ENCODE results near the gene ZKSCAN1.

ZKSCAN1 gene

DNA sequence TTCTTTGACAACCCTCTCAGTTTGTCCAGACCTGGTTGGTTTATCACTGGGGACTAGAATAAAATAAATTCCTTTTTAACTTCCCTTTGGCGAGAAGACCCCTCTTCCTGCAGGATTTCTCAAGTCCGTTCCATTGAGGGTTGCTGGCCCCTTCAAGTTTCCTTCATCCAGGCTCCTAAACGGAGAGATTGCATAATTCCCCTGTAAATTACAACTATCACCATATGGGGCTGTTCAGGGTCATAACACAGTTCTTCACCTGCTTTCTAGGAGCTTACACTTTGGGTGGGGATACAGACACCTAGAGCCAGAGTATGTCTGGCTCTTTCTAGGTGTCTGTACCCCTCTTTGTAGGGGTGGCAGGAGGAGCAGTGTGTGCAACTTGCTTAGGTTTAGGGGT, 70.1 kb downstream of the ZKSCAN1 start:
- no peak overlapping the region for H3K4me3 ChIP-seq (ENCODE audit: low read depth, low read length, poor library complexity, severe bottlenecking)

DNA sequence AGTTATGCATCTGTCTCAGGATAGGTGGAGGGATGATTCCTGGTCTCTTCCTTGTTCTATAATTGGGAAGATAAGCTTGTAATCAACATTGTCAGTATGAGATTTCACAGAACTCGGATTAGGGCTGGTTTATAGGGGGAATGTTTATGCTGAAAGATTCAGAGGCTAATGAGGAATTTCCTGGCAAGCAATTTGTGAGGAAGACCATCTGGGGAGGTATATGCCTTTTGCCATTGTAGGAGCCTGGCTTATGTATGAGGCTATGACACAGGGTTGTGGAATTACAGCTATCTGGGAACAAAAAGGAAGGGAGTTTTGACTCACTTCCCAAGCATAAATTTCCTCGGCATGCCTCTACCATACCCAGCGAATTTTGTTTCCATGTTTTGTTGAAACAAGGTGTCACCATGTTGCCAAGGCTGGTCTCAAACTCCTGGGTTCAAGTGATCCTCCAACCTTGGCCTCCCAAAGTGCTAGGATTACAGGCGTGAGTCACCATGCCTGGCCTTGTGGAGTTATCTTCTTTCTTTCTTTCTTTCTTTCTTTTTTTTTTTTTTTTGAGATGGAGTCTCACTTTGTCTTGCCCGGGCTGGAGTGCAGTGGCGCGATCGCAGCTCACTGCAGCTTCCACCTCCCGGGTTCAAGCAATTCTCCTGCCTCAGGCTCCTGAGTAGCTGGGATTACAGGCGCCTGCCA, 71.8 kb downstream of the ZKSCAN1 start:
- no peak overlapping the region for H3K4me2 ChIP-seq (ENCODE audit: low read length)
- H3K36me3 ChIP-seq (ENCODE audit: insufficient read depth, low read length) = peaks cover 21% of the 10 kb centered on the region
- H3K27ac ChIP-seq (ENCODE audit: low read depth, low read length, poor library complexity, severe bottlenecking) = no peak overlapping the region
- H3K9me2 ChIP-seq (ENCODE audit: low read depth, low read length) = no peaks in the 10 kb centered on the region
- H3K4me3 ChIP-seq (ENCODE audit: low read depth, low read length, poor library complexity, severe bottlenecking) = no peak overlapping the region
- TF ChIP-seq, protein P1, sequence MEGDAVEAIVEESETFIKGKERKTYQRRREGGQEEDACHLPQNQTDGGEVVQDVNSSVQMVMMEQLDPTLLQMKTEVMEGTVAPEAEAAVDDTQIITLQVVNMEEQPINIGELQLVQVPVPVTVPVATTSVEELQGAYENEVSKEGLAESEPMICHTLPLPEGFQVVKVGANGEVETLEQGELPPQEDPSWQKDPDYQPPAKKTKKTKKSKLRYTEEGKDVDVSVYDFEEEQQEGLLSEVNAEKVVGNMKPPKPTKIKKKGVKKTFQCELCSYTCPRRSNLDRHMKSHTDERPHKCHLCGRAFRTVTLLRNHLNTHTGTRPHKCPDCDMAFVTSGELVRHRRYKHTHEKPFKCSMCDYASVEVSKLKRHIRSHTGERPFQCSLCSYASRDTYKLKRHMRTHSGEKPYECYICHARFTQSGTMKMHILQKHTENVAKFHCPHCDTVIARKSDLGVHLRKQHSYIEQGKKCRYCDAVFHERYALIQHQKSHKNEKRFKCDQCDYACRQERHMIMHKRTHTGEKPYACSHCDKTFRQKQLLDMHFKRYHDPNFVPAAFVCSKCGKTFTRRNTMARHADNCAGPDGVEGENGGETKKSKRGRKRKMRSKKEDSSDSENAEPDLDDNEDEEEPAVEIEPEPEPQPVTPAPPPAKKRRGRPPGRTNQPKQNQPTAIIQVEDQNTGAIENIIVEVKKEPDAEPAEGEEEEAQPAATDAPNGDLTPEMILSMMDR (IDR thresholded peaks at IDR 0.05; ENCODE audit: low read length) = no peak
- no peak for TF ChIP-seq EZH2 (IDR thresholded peaks at IDR 0.05; ENCODE audit: borderline replicate concordance, low read length)
- H2AFZ ChIP-seq (ENCODE audit: low read length) = no peak overlapping the region
- no peak overlapping the region for H3K9ac ChIP-seq (ENCODE audit: low read length)
- no peaks in the 10 kb centered on the region for H3K79me2 ChIP-seq (ENCODE audit: insufficient read depth, low read length)
- H3K27me3 ChIP-seq (ENCODE audit: insufficient read depth, low read length) = no peaks in the 10 kb centered on the region
- peaks cover 21% of the 10 kb centered on the region for H3F3A ChIP-seq (ENCODE audit: insufficient read depth, low read length)
- H3K4me1 ChIP-seq (ENCODE audit: insufficient read depth, low read length, severe bottlenecking) = peaks cover 30% of the 10 kb centered on the region
- H4K20me1 ChIP-seq (ENCODE audit: insufficient read depth, low read length) = no peaks in the 10 kb centered on the region
- H3K9me3 ChIP-seq (ENCODE audit: low read length) = no peaks in the 10 kb centered on the region

More for the DNA sequence above, 70.1 kb downstream of the ZKSCAN1 start:
- peaks cover 6% of the 10 kb centered on the region for H3K79me2 ChIP-seq (ENCODE audit: insufficient read depth, low read length)
- H2AFZ ChIP-seq (ENCODE audit: low read length) = no peak overlapping the region
- H4K20me1 ChIP-seq (ENCODE audit: insufficient read depth, low read length) = no peaks in the 10 kb centered on the region
- no peak overlapping the region for H3K27ac ChIP-seq (ENCODE audit: low read depth, low read length, poor library complexity, severe bottlenecking)
- H3K9me3 ChIP-seq (ENCODE audit: low read length) = no peaks in the 10 kb centered on the region
- peaks cover 39% of the 10 kb centered on the region for H3K4me1 ChIP-seq (ENCODE audit: insufficient read depth, low read length, severe bottlenecking)
- no peak overlapping the region for H3K4me2 ChIP-seq (ENCODE audit: low read length)
- no peaks in the 10 kb centered on the region for H3K9me2 ChIP-seq (ENCODE audit: low read depth, low read length)
- no peaks in the 10 kb centered on the region for H3K27me3 ChIP-seq (ENCODE audit: insufficient read depth, low read length)
- peaks cover 14% of the 10 kb centered on the region for H3F3A ChIP-seq (ENCODE audit: insufficient read depth, low read length)
- peaks cover 4% of the 10 kb centered on the region; the same call in 1 of the 2 replicates for H3K36me3 ChIP-seq (ENCODE audit: insufficient read depth, low read length)
- H3K9ac ChIP-seq (ENCODE audit: low read length) = no peak overlapping the region
- TF ChIP-seq, protein P1 (IDR thresholded peaks at IDR 0.05; ENCODE audit: low read length) = no peak
- no peak for TF ChIP-seq EZH2 (IDR thresholded peaks at IDR 0.05; ENCODE audit: borderline replicate concordance, low read length)

DNA sequence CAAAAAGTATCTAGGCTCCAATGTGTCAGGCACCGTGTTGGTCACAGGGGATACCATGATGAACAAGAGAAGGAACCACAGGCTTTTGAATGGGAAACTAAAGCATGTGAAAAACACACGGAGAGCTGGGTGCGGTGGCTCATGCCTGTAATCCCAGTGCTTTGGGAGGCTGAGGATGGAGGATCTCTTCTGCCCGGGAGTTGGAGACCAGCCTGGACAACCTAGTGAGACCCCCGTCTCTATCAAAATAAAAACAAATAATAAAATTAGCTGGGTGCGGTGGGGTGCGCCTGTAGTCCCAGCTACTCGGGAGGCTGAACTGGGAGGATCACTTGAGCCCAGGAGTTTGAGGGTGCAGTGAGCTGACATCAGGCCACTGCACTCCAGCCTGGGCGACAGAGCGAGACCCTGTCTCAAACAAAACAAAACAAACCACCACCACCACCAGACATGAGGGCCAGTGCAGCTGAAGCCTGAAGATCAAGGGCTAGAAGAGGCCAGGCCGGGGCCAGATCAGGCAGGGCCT, 72.8 kb downstream of the ZKSCAN1 start:
- Histone ChIP-seq H3K36me3 (ENCODE audit: insufficient read depth, low read length) (peaks cover 30% of the 10 kb centered on the region), H2AFZ (ENCODE audit: low read length) (peak overlapping the region; percentile 36; the same call in 1 of the 2 replicates), H3K4me3 (ENCODE audit: low read depth, low read length, poor library complexity, severe bottlenecking) (peak overlapping the region; percentile 76), H3F3A (ENCODE audit: insufficient read depth, low read length) (peaks cover 24% of the 10 kb centered on the region), H3K9ac (ENCODE audit: low read length) (peak overlapping the region; percentile 88), H3K4me2 (ENCODE audit: low read length) (peak overlapping the region; percentile 92), H3K27ac (ENCODE audit: low read depth, low read length, poor library complexity, severe bottlenecking) (peak overlapping the region; percentile 65), H3K27me3 (ENCODE audit: insufficient read depth, low read length) (no peaks in the 10 kb centered on the region), H3K4me1 (ENCODE audit: insufficient read depth, low read length, severe bottlenecking) (peaks cover 22% of the 10 kb centered on the region), H4K20me1 (ENCODE audit: insufficient read depth, low read length) (no peaks in the 10 kb centered on the region), H3K9me3 (ENCODE audit: low read length) (no peaks in the 10 kb centered on the region), H3K79me2 (ENCODE audit: insufficient read depth, low read length) (no peaks in the 10 kb centered on the region), H3K9me2 (ENCODE audit: low read depth, low read length) (no peaks in the 10 kb centered on the region)
- TF ChIP-seq, protein P1 (IDR thresholded peaks at IDR 0.05; ENCODE audit: low read length) = no peak
- TF ChIP-seq EZH2 (IDR thresholded peaks at IDR 0.05; ENCODE audit: borderline replicate concordance, low read length) = no peak

All from OCI-LY1 (cell line).